ENCODE measurements around the gene HCK. TPM values are rescaled to one million over a fixed set of nuclear protein-coding genes. Genes with fewer than 3 reads are reported as not detected.

The HCK gene
- polyA plus RNA-seq, 1 experiment: 0.05 TPM

DNA sequence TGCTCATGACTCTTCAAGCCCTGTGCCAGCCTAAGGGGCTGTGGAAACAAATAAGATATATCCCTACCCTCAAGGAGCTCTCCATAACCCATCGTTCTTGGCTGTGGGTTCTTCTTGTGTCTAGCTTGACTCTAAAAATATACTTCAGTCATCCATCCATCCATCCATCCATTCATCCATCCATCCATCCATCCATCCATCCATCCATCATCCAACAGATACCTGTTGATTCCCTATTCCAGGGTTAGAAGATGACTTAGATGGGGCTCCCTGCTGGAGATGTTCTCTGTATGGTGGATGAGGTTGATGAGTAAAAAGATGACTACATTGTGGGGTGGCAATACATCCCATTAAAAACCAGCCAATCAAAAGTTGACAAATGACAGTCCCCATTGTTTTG is 23.5 kb downstream of the HCK start:
- Histone ChIP-seq H3K4me3 (ENCODE audit: low read depth, low read length) (no peak overlapping the region), H3K36me3 (ENCODE audit: control insufficient read depth, insufficient read depth, low read length) (no peaks in the 10 kb centered on the region), H3K27me3 (ENCODE audit: control insufficient read depth, insufficient read depth, low read length) (peaks cover 7% of the 10 kb centered on the region)
- ChIA-PET POLR2A (no interaction called here), CTCF (interaction anchor here (1.6 to 2.2 kb wide), 2 partner anchors 16 to 252 kb away, joined by 5 to 9 read pairs; no protein-coding TSS in a partner anchor)
- no peak for DNase-seq (ENCODE audit: low read depth)
- no peak for TF ChIP-seq CTCF (IDR thresholded peaks at IDR 0.05; ENCODE audit: insufficient read depth, low read depth, low read length)

DNA sequence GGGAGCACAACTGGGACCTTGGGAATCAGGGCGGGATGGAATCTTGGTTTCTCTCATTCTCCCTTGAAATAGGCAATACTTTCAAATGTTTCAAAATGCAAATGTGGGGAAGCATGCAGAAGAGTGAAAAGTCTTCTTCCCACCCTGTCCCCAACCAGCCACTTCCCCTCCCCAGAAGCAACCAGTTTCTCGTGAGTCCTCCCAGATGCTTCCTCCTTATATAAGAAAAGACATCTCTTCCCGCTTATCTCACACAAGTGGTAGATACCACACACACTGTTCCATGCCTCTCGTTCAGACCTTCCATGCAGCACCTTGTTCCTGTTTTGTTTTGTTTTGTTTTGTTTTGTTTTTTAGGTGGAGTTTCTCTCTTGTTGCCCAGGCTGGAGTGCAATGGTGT is 25.1 kb downstream of the HCK start:
- Histone ChIP-seq H3K36me3 (ENCODE audit: control insufficient read depth, insufficient read depth, low read length) (no peaks in the 10 kb centered on the region), H3K4me3 (ENCODE audit: low read depth, low read length) (no peak overlapping the region), H3K27me3 (ENCODE audit: control insufficient read depth, insufficient read depth, low read length) (peaks cover 15% of the 10 kb centered on the region)
- CTCF ChIA-PET: no interaction called here
- no peak for TF ChIP-seq CTCF (IDR thresholded peaks at IDR 0.05; ENCODE audit: insufficient read depth, low read depth, low read length)
- DNase-seq (ENCODE audit: low read depth): no peak
- POLR2A ChIA-PET: no interaction called here

GRCh38 chr20:32078322-32078721 is 26.3 kb downstream of the HCK start:
- POLR2A ChIA-PET: no interaction called here
- peaks cover 15% of the 10 kb centered on the region for H3K27me3 ChIP-seq (ENCODE audit: control insufficient read depth, insufficient read depth, low read length)
- CTCF ChIA-PET: interaction anchor here (0.9 to 2.6 kb wide), 2 partner anchors 10 to 13 kb away, joined by 3 to 13 read pairs; no protein-coding TSS in a partner anchor
- no peak for DNase-seq (ENCODE audit: low read depth)
- TF ChIP-seq CTCF (IDR thresholded peaks at IDR 0.05; ENCODE audit: insufficient read depth, low read depth, low read length): no peak
- H3K4me3 ChIP-seq (ENCODE audit: low read depth, low read length): no peak overlapping the region
- no peaks in the 10 kb centered on the region for H3K36me3 ChIP-seq (ENCODE audit: control insufficient read depth, insufficient read depth, low read length)

GRCh38 chr20:32078791-32079190 is 26.7 kb downstream of the HCK start:
- ChIA-PET CTCF (interaction anchor here (0.9 to 2.6 kb wide), 3 partner anchors 10 to 48 kb away, joined by 3 to 13 read pairs (median 9); no protein-coding TSS in a partner anchor), POLR2A (no interaction called here)
- Histone ChIP-seq H3K36me3 (ENCODE audit: control insufficient read depth, insufficient read depth, low read length) (no peaks in the 10 kb centered on the region), H3K4me3 (ENCODE audit: low read depth, low read length) (no peak overlapping the region), H3K27me3 (ENCODE audit: control insufficient read depth, insufficient read depth, low read length) (peaks cover 17% of the 10 kb centered on the region)
- no peak for DNase-seq (ENCODE audit: low read depth)
- TF ChIP-seq CTCF (IDR thresholded peaks at IDR 0.05; ENCODE audit: insufficient read depth, low read depth, low read length): no peak

- Histone ChIP-seq H3K27me3 (ENCODE audit: control insufficient read depth, insufficient read depth, low read length) (peaks cover 13% of the 10 kb centered on the region), H3K36me3 (ENCODE audit: control insufficient read depth, insufficient read depth, low read length) (no peaks in the 10 kb centered on the region), H3K4me3 (ENCODE audit: low read depth, low read length) (no peak overlapping the region)
- ChIA-PET CTCF (interaction anchor here (1.6 to 2.6 kb wide), 4 partner anchors 12 to 233 kb away, joined by 4 to 13 read pairs (median 7); no protein-coding TSS in a partner anchor), POLR2A (no interaction called here)
- no peak for TF ChIP-seq CTCF (IDR thresholded peaks at IDR 0.05; ENCODE audit: insufficient read depth, low read depth, low read length)
- no peak for DNase-seq (ENCODE audit: low read depth)
These were observed 27.6 kb downstream of the HCK start for GRCh38 chr20:32079655-32080109.
